K562 (cell line): ENCODE measurements around the gene TRMT10A. TPM values are rescaled to one million over a fixed set of nuclear protein-coding genes. Genes with fewer than 3 reads are reported as not detected.

Experiments used
- ATAC-seq: fragments of 200-7000 bp; cut with Tn5 transposase; 3 replicates; pipeline ENCODE4 v1.9.1; 2020; ENCODE audit warnings: moderate library complexity
- BruUV-seq: library from RNA; stranded (reverse); fragments of 400-500 nt; replicated peaks from 2 replicates; lab custom pipeline; 2021; lab: Mats Ljungman, UMichigan
- CTCF ChIA-PET: fragments of 300-600 bp; formaldehyde crosslinking; extraction: SDS; loops from one replicate; lab custom pipeline; 2021; ENCODE audit warnings: low intra/inter-chr PET ratio; lab: Yijun Ruan, JAX
- POLR2A ChIA-PET: fragments of 300-600, 350-650 bp; sonication (Branson Sonifier 250); formaldehyde crosslinking; extraction: SDS; loops from one replicate; lab custom pipeline; 2021; ENCODE audit warnings: antibody characterized with exemption, inconsistent platforms; lab: Yijun Ruan, JAX
- DNase-seq, 4 experiments: peaks; one replicate each; pipeline versions ENCODE4 v3.0.0 to v3.0.0-alpha.2; 2011 to 2018; ENCODE audit warnings: low spot score in 3 of 4, mixed read lengths in 3 of 4; ENCODE audit errors: extremely low read depth in 1 of 4
- FAIRE-seq: peaks from 2 replicates; lab custom pipeline; 2011; peaks lifted over from hg19 to GRCh38; lab: Jason Lieb, UNC
- H2AFZ ChIP-seq: 2 replicates; pipeline ENCODE4 v1.6.0; 2011; ENCODE audit warnings: low read depth, low read length, control low read depth, inconsistent platforms
- H3K27ac ChIP-seq: fragments of 200-600 bp; 3 replicates; pipeline ENCODE4 v1.8.0; 2011; ENCODE audit warnings: low read depth, mild to moderate bottlenecking, control low read depth, inconsistent platforms, low read length, moderate library complexity, mixed read lengths; ENCODE audit errors: extremely low read depth
- H3K27me3 ChIP-seq, 2 experiments: fragments of 300-600 bp in 1 of 2; 2 replicates in 1 of 2; 3 replicates in 1 of 2; pipeline versions ENCODE4 v1.6.0 to v1.8.0; 2011; ENCODE audit warnings: inconsistent platforms in 2 of 2, low read length in 2 of 2, mild to moderate bottlenecking in 1 of 2, mixed read lengths in 1 of 2, moderate library complexity in 1 of 2; ENCODE audit not compliant: control insufficient read depth in 2 of 2, insufficient read depth in 2 of 2
- H3K36me3 ChIP-seq: fragments of 300-600 bp; 3 replicates; pipeline ENCODE4 v1.8.0; 2011; ENCODE audit warnings: mild to moderate bottlenecking, low read length, inconsistent platforms; ENCODE audit not compliant: control insufficient read depth, insufficient read depth
- H3K4me1 ChIP-seq, 2 experiments: fragments of 200-600 bp in 1 of 2; replicated peaks in 1 of 2; 2 replicates in 1 of 2; 3 replicates in 1 of 2; pipeline versions ENCODE4 v1.5.1 to v1.8.0; 2011; ENCODE audit warnings: inconsistent platforms in 2 of 2, low read length in 2 of 2, mild to moderate bottlenecking in 1 of 2, mixed read lengths in 1 of 2, moderate library complexity in 1 of 2; ENCODE audit not compliant: control insufficient read depth in 2 of 2, insufficient read depth in 2 of 2
- H3K4me2 ChIP-seq: 2 replicates; pipeline ENCODE4 v1.6.1; 2011; ENCODE audit warnings: low read length, control low read depth, inconsistent platforms, mixed read lengths; ENCODE audit not compliant: insufficient read depth
- H3K4me3 ChIP-seq: fragments of 200-600 bp; sonication (generic), shearing (Covaris generic); 2 replicates; pipeline ENCODE4 v1.5.1; 2016; ENCODE audit warnings: control low read depth, inconsistent platforms
- H3K79me2 ChIP-seq: fragments of 200-600 bp; 3 replicates; pipeline ENCODE4 v1.8.0; 2011; ENCODE audit warnings: low read length, inconsistent platforms; ENCODE audit not compliant: control insufficient read depth, insufficient read depth
- H3K9ac ChIP-seq, 2 experiments: 2 replicates each; pipeline versions ENCODE4 v1.6.0 to v1.6.1; 2011; ENCODE audit warnings: low read depth in 2 of 2, low read length in 2 of 2, control low read depth in 1 of 2, inconsistent platforms in 1 of 2, mild to moderate bottlenecking in 1 of 2, mixed read lengths in 1 of 2; ENCODE audit not compliant: insufficient read depth in 1 of 2
- H3K9me1 ChIP-seq: one replicate; pipeline ENCODE4 v1.6.0; 2011; ENCODE audit warnings: inconsistent platforms, mild to moderate bottlenecking, low read length, moderate library complexity; ENCODE audit not compliant: control insufficient read depth, insufficient read depth
- H3K9me3 ChIP-seq: replicated peaks from 2 replicates; pipeline ENCODE4 v1.5.1; 2011; ENCODE audit warnings: low read depth, low read length, inconsistent platforms; ENCODE audit not compliant: control insufficient read depth, insufficient read depth
- H4K20me1 ChIP-seq: replicated peaks from 2 replicates; pipeline ENCODE4 v1.6.1; 2011; ENCODE audit warnings: low read length, inconsistent platforms, mixed read lengths; ENCODE audit not compliant: control insufficient read depth, insufficient read depth
- ADNP ChIP-seq: fragments of 200-800 bp; sonication (Bioruptor generic); IDR thresholded peaks from 2 replicates; pipeline ENCODE4 v1.6.1; 2016; ENCODE audit warnings: missing genetic modification characterization, missing compliant biosample characterization
- ARID3A ChIP-seq: IDR thresholded peaks from 2 replicates; pipeline ENCODE4 v1.6.1; 2012; ENCODE audit warnings: low read depth, low read length, improper control_type of control experiment, borderline replicate concordance
- MCM3 ChIP-seq: fragments of 450-650 bp; IDR thresholded peaks from 2 replicates; pipeline ENCODE4 v1.6.1; 2016
- MYC ChIP-seq, 2 experiments: fragments of 250-450 bp in 1 of 2; sonication (Bioruptor Pico) in 1 of 2; IDR thresholded peaks; 2 replicates each; pipeline versions ENCODE4 v1.5.1 to v1.6.1; 2012 to 2021; ENCODE audit warnings: low read depth in 2 of 2, borderline replicate concordance in 1 of 2, improper control_type of control experiment in 1 of 2, low read length in 1 of 2, mild to moderate bottlenecking in 1 of 2, moderate library complexity in 1 of 2
- PCBP1 ChIP-seq: fragments of 200-400 bp; formaldehyde crosslinking; IDR thresholded peaks from 2 replicates; pipeline ENCODE4 v1.6.1; 2018; ENCODE audit warnings: mild to moderate bottlenecking, low read depth, low read length; ENCODE audit not compliant: poor library complexity, severe bottlenecking
- PTRF ChIP-seq: fragments of 450-650 bp; IDR thresholded peaks from 2 replicates; pipeline ENCODE4 v1.6.1; 2016; ENCODE audit warnings: mild to moderate bottlenecking, missing genetic modification characterization, missing compliant biosample characterization
- RFX7 ChIP-seq: fragments of 250-450 bp; sonication (Bioruptor Pico); IDR thresholded peaks from 2 replicates; pipeline ENCODE4 v1.5.1; 2021; ENCODE audit warnings: mild to moderate bottlenecking
- TFE3 ChIP-seq: fragments of 450-650 bp; formaldehyde crosslinking; IDR thresholded peaks from 2 replicates; pipeline ENCODE4 v1.4.0; 2020; ENCODE audit warnings: mild to moderate bottlenecking, mixed read lengths
- WGBS: fragments of 100-300 bp; shearing (Covaris generic); methylation state at CpG from one replicate; pipeline ENCODE4 v1.1.6; 2016; ENCODE audit warnings: low coverage, mixed read lengths; ENCODE audit not compliant: insufficient coverage; ENCODE audit errors: missing lambda C conversion rate; 5-methylcytosine and 5-hydroxymethylcytosine counted together
- in situ Hi-C: fragments of 300-500 bp; cut with MboI; formaldehyde crosslinking; loops from 4 replicates; pipeline ENCODE4 v1.15.0; 2018; ENCODE audit warnings: inconsistent platforms, mixed read lengths
- intact Hi-C: fragments of 100-400 bp; cut with micrococcal nuclease; formaldehyde crosslinking; loops from 2 replicates; pipeline ENCODE4 v1.14.2; 2022
- polyA plus RNA-seq, 8 experiments: library from polyadenylated mRNA; depleted of rRNA in 4 of 8; stranded (reverse) in 5 of 8; unstranded in 3 of 8; fragments of >200 nt; fragmentation: Nextera tagmentation in 2 of 8; fragmentation: Illumina TruSeq in 1 of 8; extraction: Ambion mirVana in 2 of 8; extraction: Trizol in 1 of 8; gene quantifications; 2 replicates each; pipeline versions ENCODE4 v1.2.1 to v1.2.3, GENCODE V29; 2011 to 2014; ENCODE audit warnings: inconsistent platforms in 1 of 8, missing spikeins in 1 of 8
- total RNA-seq, 7 experiments: library from RNA; depleted of rRNA in 6 of 7; stranded (reverse); fragments of >200 nt in 6 of 7; fragmentation: Illumina TruSeq in 2 of 7; extraction: Trizol in 2 of 7; gene quantifications; 2 replicates each; pipeline versions ENCODE4 v1.2.1 to v1.2.3, GENCODE V29; 2011 to 2021; ENCODE audit warnings: low replicate concordance in 1 of 7

The TRMT10A gene
- total and polyA plus RNA-seq, 9 of the 15 experiments (the other 6 are each of a cell fraction or from before 2014, with no cell fraction given) = 6.5 to 16.1 (median 12.7) TPM

GRCh38 chr4:99585516-99585915 lies 21.7 kb upstream of the TRMT10A start (continued):
- no peak for TF ChIP-seq TFE3 (CRISPR knock-in tag)
- no peak for TF ChIP-seq ARID3A

- H3K4me1 ChIP-seq = no peaks in the 10 kb centered on the region
- H4K20me1 ChIP-seq = no peaks in the 10 kb centered on the region
- H3K9me3 ChIP-seq = no peaks in the 10 kb centered on the region
- TF ChIP-seq RFX7 (CRISPR knock-in tag) (no peak), PTRF (tag) (no peak), ADNP (tag) (no peak), PCBP1 (no peak), MYC (IDR thresholded peaks at IDR 0.05; ENCODE audit: low read depth, low read length) (no peak), MYC (CRISPR knock-in tag; IDR thresholded peaks at IDR 0.05; ENCODE audit: borderline replicate concordance, low read depth) (no peak), MCM3 (no peak)
- no TSS peak for BruUV-seq
- no peaks in the 10 kb centered on the region for H3K36me3 ChIP-seq
- ATAC-seq (no peak), FAIRE-seq (no peak), DNase-seq (no peak)
- in situ Hi-C loops = no loop called here
- no peak overlapping the region for H3K9ac ChIP-seq
- no peaks in the 10 kb centered on the region for H3K9me1 ChIP-seq
- CTCF ChIA-PET = no interaction called here
- no peaks in the 10 kb centered on the region for H3K79me2 ChIP-seq
- POLR2A ChIA-PET = no interaction called here
- H3K27me3 ChIP-seq = peaks cover 0 to 4% of the 10 kb centered on the region in 2 experiments; a peak in 2 of 5 replicates
- no peak overlapping the region for H3K27ac ChIP-seq
- no peak overlapping the region for H2AFZ ChIP-seq
- H3K4me3 ChIP-seq = no peak overlapping the region
- intact Hi-C loops = no loop called here
- no peak overlapping the region for H3K4me2 ChIP-seq
- WGBS = 4% methylated on average over 2 of the region's 2 CpGs
These were observed 14.9 kb upstream of the TRMT10A start for GRCh38 chr4:99578714-99579113.
